ENCODE data around the gene AGBL4. TPM values are rescaled to one million over a fixed set of nuclear protein-coding genes. Genes with fewer than 3 reads are reported as not detected.

The AGBL4 gene
- polyA plus RNA-seq, 1 experiment: not detected

DNA sequence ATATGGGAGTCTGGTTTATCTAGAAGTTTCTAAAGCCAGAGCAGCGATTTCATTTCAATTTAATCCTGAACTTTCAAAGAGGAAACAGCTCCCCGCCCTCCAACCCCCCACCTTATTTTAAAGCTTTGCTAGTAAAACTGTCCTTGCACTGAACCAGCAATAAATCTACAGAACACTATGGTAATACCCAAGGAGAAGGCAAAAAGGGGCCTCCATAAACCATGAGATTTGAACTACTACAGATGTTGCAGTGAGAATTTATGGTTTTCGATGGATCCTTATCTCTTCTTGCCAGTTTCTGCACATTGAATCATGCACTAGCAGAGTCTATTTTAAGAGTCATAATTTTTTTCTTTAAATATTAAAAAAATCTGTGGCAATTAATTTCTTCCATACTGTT is 1182.3 kb downstream of the AGBL4 start:
- Histone ChIP-seq H3K4me3 (ENCODE audit: low read depth, low read length) (no peak overlapping the region), H3K27ac (ENCODE audit: low read depth, low read length) (no peak overlapping the region), H3K27me3 (ENCODE audit: control insufficient read depth, insufficient read depth, low read length) (no peaks in the 10 kb centered on the region), H3K9me3 (ENCODE audit: control insufficient read depth, insufficient read depth, low read length) (no peaks in the 10 kb centered on the region)
- TF ChIP-seq CTCF (IDR thresholded peaks at IDR 0.05; ENCODE audit: low read depth, low read length): no peak
- DNase-seq (ENCODE audit: low read depth, low spot score): no peak
- CTCF ChIA-PET: interaction anchor here (0.7 to 1.9 kb wide), 2 partner anchors 24 to 29 kb away, joined by 5 to 10 read pairs; no protein-coding TSS in a partner anchor
- POLR2A ChIA-PET: no interaction called here

DNA sequence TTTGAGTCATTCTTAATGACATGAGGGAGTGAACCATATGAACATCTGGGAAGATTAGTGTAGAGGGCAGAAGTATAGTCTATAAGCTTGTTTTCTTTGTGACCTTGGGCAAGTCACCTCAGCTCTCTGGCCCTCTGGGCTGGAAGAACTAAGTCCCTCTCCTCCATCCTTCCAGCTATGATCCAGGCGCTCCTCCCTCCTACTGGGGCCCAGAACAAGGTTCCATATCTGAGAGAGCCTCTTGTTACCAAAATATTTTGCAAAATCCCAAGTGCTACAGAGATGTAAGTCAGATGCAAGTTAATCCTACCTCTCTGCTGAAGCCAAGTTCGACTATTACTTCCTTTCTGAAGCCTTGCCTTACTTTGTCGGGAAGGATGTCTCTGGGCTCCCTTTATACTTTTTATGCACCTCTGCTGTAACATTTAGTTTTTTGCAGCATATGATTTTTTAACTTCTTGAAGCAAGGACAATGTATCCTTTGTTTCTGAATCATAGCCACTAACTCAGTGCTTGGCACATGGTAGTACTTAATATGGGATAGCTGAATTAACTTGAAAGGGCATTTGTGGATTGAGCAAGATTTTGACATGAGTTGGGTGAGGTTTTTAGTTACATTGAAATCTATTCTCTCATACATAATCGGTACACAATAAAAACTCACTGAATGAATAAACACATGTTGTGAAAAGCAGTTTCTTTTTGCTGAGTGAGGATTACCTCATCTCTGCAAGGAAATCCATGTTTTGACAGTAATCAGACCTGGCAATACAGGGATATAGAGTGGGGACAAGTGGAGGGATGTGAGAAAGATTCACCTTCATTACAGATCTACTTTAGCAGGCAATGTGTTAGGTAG is 1192.4 kb downstream of the AGBL4 start:
- H3K27me3 ChIP-seq (ENCODE audit: control insufficient read depth, insufficient read depth, low read length): no peaks in the 10 kb centered on the region
- no peak for DNase-seq (ENCODE audit: low read depth, low spot score)
- H3K27ac ChIP-seq (ENCODE audit: low read depth, low read length): no peak overlapping the region
- TF ChIP-seq CTCF (IDR thresholded peaks at IDR 0.05; ENCODE audit: low read depth, low read length): no peak
- H3K4me3 ChIP-seq (ENCODE audit: low read depth, low read length): no peak overlapping the region
- ChIA-PET CTCF (interaction anchor here (1.1 kb wide), 1 partner anchor 14 kb away, joined by 3 read pairs; no protein-coding TSS in a partner anchor), POLR2A (no interaction called here)
- no peaks in the 10 kb centered on the region for H3K9me3 ChIP-seq (ENCODE audit: control insufficient read depth, insufficient read depth, low read length)

DNA sequence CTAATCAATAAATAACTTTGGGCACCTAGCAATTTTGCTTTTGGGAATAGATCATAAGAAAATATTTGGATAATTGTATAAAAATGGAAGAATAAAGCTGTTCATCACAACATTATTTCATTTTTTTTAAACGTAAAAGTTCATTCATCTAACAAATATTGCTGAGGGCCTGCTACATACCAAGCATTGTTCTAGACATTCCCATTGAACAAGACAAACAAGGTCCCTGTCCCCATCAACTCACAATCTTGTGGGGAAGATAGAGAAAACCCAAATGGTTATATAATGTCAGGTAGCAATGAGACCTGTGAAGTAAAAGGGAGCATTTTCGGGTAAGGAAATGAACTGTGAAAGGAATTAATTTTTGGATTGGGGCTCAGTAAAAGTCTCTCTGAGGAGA is 1193.0 kb downstream of the AGBL4 start:
- DNase-seq (ENCODE audit: low read depth, low spot score): no peak
- ChIA-PET CTCF (interaction anchor here (1.1 kb wide), 1 partner anchor 13 kb away, joined by 3 read pairs; no protein-coding TSS in a partner anchor), POLR2A (no interaction called here)
- no peak for TF ChIP-seq CTCF (IDR thresholded peaks at IDR 0.05; ENCODE audit: low read depth, low read length)
- Histone ChIP-seq H3K27ac (ENCODE audit: low read depth, low read length) (no peak overlapping the region), H3K9me3 (ENCODE audit: control insufficient read depth, insufficient read depth, low read length) (no peaks in the 10 kb centered on the region), H3K4me3 (ENCODE audit: low read depth, low read length) (no peak overlapping the region), H3K27me3 (ENCODE audit: control insufficient read depth, insufficient read depth, low read length) (no peaks in the 10 kb centered on the region)

DNA sequence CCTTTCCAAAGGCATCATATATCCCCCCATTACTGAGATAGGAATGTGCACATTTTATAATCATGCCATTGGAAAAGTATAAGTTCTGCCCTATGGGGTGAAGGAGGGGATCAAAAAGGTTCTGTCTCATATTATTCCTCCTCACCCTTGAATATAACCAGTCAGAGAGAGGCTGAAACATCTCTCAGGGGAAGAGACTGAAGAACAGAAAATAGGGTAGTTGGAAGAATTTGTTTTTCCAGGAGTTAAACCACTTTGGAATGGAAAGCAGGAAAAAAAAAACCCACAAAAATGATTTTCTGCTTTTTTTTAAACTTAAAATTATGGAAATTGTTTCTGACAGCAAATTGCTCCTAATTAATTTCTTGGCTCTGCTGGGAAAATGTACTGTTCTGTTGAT is 1194.3 kb downstream of the AGBL4 start:
- H3K27me3 ChIP-seq (ENCODE audit: control insufficient read depth, insufficient read depth, low read length): no peaks in the 10 kb centered on the region
- TF ChIP-seq CTCF (IDR thresholded peaks at IDR 0.05; ENCODE audit: low read depth, low read length): no peak
- H3K9me3 ChIP-seq (ENCODE audit: control insufficient read depth, insufficient read depth, low read length): no peaks in the 10 kb centered on the region
- ChIA-PET POLR2A (no interaction called here), CTCF (no interaction called here)
- DNase-seq (ENCODE audit: low read depth, low spot score): no peak
- no peak overlapping the region for H3K4me3 ChIP-seq (ENCODE audit: low read depth, low read length)
- no peak overlapping the region for H3K27ac ChIP-seq (ENCODE audit: low read depth, low read length)

DNA sequence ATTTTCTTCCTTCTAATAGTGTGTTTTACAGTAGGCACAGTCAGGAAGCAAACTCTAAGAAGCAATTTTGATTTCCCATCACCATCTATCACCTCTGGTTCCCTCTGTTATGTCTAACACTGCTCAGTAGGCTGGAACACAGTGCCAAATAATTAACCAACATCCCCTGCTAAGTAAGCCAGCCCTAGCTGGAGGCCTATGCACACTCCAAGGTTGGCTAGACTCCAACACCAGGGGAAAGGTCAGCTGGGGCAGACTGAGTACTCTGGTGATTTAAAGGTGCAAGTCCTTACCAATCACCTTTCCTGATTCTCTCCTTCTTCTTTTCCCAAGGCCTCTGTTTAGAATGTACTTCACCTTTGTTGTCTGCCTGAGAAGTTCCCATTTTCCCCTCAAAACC is 1200.6 kb downstream of the AGBL4 start:
- ChIA-PET CTCF (no interaction called here), POLR2A (no interaction called here)
- Histone ChIP-seq H3K27me3 (ENCODE audit: control insufficient read depth, insufficient read depth, low read length) (no peaks in the 10 kb centered on the region), H3K27ac (ENCODE audit: low read depth, low read length) (no peak overlapping the region), H3K9me3 (ENCODE audit: control insufficient read depth, insufficient read depth, low read length) (no peaks in the 10 kb centered on the region), H3K4me3 (ENCODE audit: low read depth, low read length) (no peak overlapping the region)
- no peak for DNase-seq (ENCODE audit: low read depth, low spot score)
- TF ChIP-seq CTCF (IDR thresholded peaks at IDR 0.05; ENCODE audit: low read depth, low read length): no peak

All from AG04450 (cell line).